GM19397 (cell line): ENCODE data around the gene SMAGP.
"Not testable (repeated sequence)": the region's sequence is repeated elsewhere in the genome, so short reads cannot be mapped to it uniquely, and the experiment has no call there.

ENCODE experiments used
- ATAC-seq: cut with Tn5 transposase; IDR thresholded peaks from one replicate; pipeline ENCODE4 v1.9.1; 2021; ENCODE audit warnings: mild to moderate bottlenecking, moderate library complexity; ENCODE audit not compliant: unreplicated experiment

SMAGP gene

GRCh38 chr12:51227112-51227511, 43.1 kb downstream of the SMAGP start:
- ATAC-seq, result not testable (repeated sequence)

DNA sequence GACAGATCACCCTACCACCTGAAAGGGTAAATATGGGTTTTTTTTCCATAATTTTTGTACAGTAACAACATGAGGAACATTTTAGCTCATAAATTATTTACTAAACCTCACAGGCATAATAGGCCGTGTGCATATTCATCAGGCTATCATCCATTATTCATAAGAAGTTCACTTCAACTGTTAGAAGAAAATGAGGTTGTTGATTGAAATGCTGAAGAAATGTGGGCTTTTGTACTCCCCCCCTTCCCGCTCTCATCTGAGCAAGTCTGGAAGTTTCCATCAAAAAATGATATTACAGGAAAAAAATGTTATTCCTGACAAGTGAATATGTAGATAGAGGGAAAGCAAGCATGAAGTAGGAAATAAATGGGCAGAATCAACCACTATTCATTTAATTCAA, 44.4 kb downstream of the SMAGP start:
- ATAC-seq, result no peak

DNA sequence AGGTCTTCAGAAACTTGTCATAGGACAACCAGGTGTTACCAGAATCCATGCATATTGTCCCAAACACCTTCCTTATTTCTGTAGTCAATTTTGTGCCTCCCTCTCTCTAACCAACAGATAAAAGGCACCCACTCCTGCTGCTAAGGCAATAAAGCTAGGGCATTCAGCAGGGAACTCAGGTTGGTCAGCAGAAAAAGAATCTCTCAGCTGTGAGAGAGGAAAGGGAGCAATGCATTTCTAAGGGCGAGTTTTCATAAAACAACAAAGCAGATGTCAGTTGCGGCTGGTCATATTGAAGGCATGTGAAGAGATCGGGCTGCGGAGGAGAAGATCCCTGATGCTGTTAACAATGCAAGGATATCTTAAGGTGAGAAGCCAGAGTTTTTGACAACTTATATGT, 45.0 kb downstream of the SMAGP start:
- no peak for ATAC-seq

- no peak for ATAC-seq
These were observed 45.6 kb downstream of the SMAGP start for GRCh38 chr12:51224625-51225024.

GRCh38 chr12:51222461-51222860, 47.8 kb downstream of the SMAGP start:
- ATAC-seq, result no peak

GRCh38 chr12:51219857-51220256, 50.4 kb downstream of the SMAGP start:
- not testable (repeated sequence) for ATAC-seq

DNA sequence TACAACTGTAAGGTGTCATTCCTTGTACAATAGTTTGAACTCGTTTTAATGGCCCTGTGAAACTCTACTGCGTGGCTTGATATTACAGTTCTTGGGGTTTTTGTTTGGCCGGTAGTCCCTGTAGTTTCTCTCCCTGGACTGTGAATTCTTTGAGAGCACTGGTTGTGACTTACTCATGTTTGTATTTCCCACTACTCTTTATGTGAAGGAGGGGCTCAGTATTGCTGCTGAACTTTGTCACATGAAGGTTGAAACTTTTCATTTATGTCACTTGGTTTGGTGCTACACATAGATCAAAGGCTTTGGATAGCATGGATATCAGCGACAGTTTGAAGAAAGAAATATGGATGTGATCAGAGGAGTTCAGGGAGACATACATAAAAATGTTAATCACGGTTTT, 50.9 kb downstream of the SMAGP start:
- no peak for ATAC-seq

- ATAC-seq, result no peak
These were observed 51.5 kb downstream of the SMAGP start for GRCh38 chr12:51218607-51219161.

DNA sequence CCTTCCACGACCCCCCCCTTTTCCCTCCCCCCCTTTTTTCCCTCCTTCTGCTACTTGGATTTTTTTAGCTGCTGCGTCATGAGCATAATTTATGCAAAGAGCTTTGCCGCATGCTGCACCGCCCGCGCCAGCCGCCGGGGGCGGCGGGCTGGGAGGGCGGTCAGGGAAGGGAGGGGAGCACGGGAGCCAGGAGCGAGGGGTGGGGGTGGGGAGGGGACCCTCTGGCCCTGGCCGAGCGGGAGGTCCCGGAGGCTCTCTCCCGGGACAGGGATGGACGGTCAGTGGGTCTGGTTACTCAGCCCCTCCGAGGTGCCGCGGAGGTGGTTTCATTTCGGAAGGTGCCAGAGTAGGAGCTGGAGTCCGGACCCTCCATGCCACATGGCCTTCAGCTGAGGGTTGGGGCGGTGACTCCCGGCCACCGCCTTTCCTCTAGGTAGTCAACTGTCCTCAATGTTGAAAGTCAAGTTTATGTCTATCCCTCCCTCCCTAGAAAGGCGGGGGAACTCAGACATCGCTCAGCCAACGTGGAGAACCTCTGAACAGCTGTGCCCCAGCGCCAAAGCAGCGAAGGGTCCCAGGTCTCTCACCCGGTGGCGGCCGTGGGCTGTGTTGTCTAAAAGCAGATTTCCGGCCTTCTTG, 52.1 kb downstream of the SMAGP start, which contains the start of gene POU6F1:
Gene POU6F1 (minus strand): TSS at position 95 of the 639 bp plus-strand sequence. CDS start 11,226 bp downstream, outside the sequence.
- ATAC-seq, result peak; percentile 69

GRCh38 chr12:51217133-51217967, 52.9 kb downstream of the SMAGP start:
- peak; percentile 58 for ATAC-seq

GRCh38 chr12:51216642-51217041, 53.6 kb downstream of the SMAGP start:
- ATAC-seq, result no peak

DNA sequence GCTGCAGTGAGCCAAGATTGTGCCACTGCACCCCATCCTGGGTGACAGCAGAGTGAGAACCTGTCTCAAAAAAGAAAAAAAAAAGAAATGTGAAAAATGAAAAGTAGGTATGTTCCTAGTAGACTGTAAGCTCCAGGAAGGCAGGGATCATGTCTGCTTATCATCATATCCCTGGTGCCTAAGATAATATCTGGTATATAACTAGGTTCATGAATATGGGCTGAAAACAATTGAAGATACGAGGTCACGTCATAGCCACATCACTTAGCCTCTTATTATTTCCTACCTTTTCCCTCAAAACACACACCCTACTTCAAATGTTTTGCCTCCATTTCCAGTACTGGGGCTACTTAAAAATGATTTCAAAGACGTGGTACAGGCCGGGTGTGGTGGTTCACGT, 55.3 kb downstream of the SMAGP start:
- ATAC-seq, result no peak

- ATAC-seq, result no peak
These were observed 59.4 kb downstream of the SMAGP start for GRCh38 chr12:51210690-51211395.

DNA sequence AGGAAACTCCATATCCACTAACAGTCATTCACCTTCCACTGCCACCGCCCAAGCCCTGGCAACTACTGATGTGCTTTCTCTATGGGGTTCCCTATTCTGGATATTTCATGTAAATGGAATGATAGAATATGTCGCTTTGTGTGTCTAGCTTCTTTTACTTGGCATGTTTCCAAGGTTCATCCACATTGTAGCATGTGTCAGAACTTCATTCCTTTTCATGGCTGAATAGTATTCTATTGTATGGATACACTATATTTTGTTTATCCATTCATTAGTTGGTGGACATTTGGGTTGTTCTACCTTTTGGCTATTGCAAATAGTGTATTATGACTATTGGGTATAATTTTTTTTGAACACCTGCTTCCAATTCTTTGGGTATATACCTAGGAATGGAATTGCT, 61.0 kb downstream of the SMAGP start:
- no peak for ATAC-seq

- ATAC-seq, result no peak
These were observed 62.1 kb downstream of the SMAGP start for GRCh38 chr12:51208016-51208660.

GRCh38 chr12:51205350-51205749, 64.9 kb downstream of the SMAGP start:
- no peak for ATAC-seq

- no peak for ATAC-seq
These were observed 67.5 kb downstream of the SMAGP start for GRCh38 chr12:51202718-51203117.

DNA sequence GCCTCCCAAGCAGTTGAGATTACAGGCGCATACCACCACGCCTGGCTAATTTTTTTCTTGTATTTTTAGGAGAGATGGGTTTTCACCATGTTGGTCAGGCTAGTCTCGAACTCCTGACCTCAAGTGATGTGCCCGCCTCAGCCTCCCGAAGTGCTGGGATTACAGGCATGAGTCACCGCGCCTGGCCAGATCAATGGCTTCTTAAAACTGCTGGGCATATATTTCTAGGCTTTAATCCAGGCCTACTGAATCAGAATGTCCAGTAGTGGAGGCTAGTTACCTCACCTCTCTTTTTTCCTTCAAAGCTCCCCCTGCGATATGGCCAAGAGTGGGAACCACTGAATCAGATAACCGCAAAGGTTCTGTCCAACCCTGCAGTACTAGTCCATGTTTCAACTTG, 69.4 kb downstream of the SMAGP start:
- ATAC-seq, result no peak

DNA sequence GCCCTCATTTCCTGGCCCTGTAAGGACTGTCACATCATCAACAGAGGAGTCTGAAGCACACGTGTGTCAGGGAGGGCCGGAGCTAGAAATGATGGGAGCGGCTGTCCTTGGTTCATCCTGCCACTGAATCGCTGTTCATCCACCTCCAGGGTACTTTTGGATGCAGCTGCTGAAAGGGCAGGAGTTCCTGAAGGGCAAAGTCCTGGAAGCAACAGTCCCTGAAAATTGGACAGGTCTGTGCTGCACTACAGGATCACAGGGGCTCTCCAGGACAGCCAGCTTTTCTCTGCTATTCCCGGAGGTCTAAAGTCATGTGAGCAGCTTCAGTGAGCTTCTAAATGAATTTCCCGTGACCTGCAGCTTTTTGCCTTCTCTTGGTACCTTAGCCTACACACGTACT, 70.1 kb downstream of the SMAGP start:
- ATAC-seq, result no peak

DNA sequence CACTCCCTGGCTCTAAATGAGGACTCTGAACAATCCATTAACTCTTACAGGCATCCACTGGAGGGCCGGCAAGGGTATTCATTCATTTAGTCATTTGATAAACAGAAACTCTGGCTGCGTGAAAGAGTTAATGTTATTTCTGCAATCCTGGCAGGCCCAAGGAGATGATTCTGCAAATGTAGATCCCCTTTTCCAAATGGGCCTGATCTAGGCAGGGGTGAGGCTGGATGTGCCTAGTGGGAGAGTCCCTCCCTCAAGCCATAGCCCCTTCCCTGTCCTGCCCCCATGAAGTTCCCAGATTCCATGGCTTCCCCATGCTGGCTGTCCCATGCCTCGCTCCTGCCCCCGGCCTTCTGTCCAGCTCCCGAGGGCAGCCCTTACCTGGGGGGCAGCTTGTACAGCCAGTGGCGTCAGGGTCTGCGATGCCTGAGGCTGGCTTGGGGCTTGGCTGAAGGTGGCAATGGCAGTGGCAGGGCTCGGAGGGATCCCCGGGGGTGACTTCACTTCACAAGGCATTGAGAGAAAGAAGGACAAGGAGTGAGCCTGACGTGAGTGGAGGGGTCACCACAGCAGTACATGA, 70.8 kb downstream of the SMAGP start:
- ATAC-seq, result no peak
